Measurements from ENCODE around the gene DIP2C.

DIP2C gene

GRCh38 chr10:508726-509125, 180.7 kb downstream of the DIP2C start:
- TF ChIP-seq SUZ12 (IDR thresholded peaks at IDR 0.05): no peak
- TF ChIP-seq FOXK2 (IDR thresholded peaks at IDR 0.05): no peak
- ChIA-PET POLR2A (no interaction called here), CTCF (no interaction called here)
- DNase-seq (ENCODE audit: extremely low spot score): no peak

GRCh38 chr10:507908-508444, 181.5 kb downstream of the DIP2C start:
- TF ChIP-seq LEF1 (IDR thresholded peaks at IDR 0.05; ENCODE audit: borderline replicate concordance) (no peak), ELF4 (IDR thresholded peaks at IDR 0.05) (no peak), FOXA1 (IDR thresholded peaks at IDR 0.05) (no peak), BHLHE40 (IDR thresholded peaks at IDR 0.05; ENCODE audit: borderline replicate concordance) (no peak), HDGF (IDR thresholded peaks at IDR 0.05; ENCODE audit: borderline replicate concordance) (no peak), ZNF384 (IDR thresholded peaks at IDR 0.05) (no peak), NFRKB (IDR thresholded peaks at IDR 0.05) (no peak), FOXK2 (IDR thresholded peaks at IDR 0.05) (no peak), CTBP1 (IDR thresholded peaks at IDR 0.05; ENCODE audit: borderline replicate concordance) (no peak), L3MBTL2 (conservative IDR thresholded peaks at IDR 0.05) (no peak), TARDBP (IDR thresholded peaks at IDR 0.05) (no peak), FOXM1 (IDR thresholded peaks at IDR 0.05; ENCODE audit: borderline replicate concordance) (no peak), SUZ12 (IDR thresholded peaks at IDR 0.05) (no peak)
- TF ChIP-seq, protein P1, sequence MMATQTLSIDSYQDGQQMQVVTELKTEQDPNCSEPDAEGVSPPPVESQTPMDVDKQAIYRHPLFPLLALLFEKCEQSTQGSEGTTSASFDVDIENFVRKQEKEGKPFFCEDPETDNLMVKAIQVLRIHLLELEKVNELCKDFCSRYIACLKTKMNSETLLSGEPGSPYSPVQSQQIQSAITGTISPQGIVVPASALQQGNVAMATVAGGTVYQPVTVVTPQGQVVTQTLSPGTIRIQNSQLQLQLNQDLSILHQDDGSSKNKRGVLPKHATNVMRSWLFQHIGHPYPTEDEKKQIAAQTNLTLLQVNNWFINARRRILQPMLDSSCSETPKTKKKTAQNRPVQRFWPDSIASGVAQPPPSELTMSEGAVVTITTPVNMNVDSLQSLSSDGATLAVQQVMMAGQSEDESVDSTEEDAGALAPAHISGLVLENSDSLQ (IDR thresholded peaks at IDR 0.05): no peak
- CTCF ChIA-PET: no interaction called here
- no peak for DNase-seq (ENCODE audit: extremely low spot score)
- POLR2A ChIA-PET: no interaction called here

DNA sequence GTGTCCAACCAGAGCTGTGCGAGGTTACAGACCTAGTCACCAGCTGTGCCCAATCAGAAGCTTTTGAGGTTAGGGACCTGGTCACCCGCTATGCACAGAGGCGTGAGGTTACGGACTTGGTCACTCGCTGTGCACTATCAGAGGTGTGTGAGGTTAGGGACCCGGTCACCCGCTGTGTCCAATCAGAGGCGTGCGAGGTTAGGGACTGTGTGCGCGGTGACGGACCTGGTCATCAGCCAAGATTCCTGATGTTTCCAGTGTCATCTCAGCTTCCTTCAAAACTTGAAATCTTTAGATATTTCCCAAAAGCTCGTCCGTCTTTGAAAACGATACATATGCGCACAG, 182.1 kb downstream of the DIP2C start:
- CTCF ChIA-PET: no interaction called here
- POLR2A ChIA-PET: no interaction called here
- TF ChIP-seq ARNT (IDR thresholded peaks at IDR 0.05): no peak
- TF ChIP-seq L3MBTL2 (conservative IDR thresholded peaks at IDR 0.05): no peak
- TF ChIP-seq, protein P1 (IDR thresholded peaks at IDR 0.05): no peak
- no peak for TF ChIP-seq CTBP1 (IDR thresholded peaks at IDR 0.05; ENCODE audit: borderline replicate concordance)
- TF ChIP-seq LEF1 (IDR thresholded peaks at IDR 0.05; ENCODE audit: borderline replicate concordance): no peak
- TF ChIP-seq SUZ12 (IDR thresholded peaks at IDR 0.05): no peak
- TF ChIP-seq TARDBP (IDR thresholded peaks at IDR 0.05): no peak
- TF ChIP-seq NFRKB (IDR thresholded peaks at IDR 0.05): no peak
- no peak for TF ChIP-seq BHLHE40 (IDR thresholded peaks at IDR 0.05; ENCODE audit: borderline replicate concordance)
- TF ChIP-seq FOXK2 (IDR thresholded peaks at IDR 0.05): no peak
- TF ChIP-seq SP1 (IDR thresholded peaks at IDR 0.05): no peak
- no peak for DNase-seq (ENCODE audit: extremely low spot score)

GRCh38 chr10:506451-507354, 182.8 kb downstream of the DIP2C start:
- DNase-seq (ENCODE audit: extremely low spot score): no peak
- CTCF ChIA-PET: no interaction called here

DNA sequence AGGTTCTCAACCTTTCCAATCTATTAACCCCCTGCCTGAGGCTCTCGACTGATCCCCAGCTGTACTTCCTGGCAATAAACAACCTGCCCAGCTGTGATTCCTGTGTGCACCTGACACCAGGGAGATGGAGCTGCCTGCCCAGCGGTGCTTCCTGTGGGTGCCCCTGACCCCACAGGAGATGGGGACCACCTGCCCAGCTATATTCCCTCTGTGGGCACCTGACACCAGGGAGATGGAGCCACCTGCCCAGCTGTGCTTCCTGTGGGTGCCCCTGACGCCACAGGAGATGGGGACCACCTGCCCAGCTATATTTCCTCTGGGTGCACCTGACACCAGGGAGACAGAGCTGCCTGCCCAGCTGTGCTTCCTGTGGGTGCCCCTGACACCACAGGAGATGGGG, 184.0 kb downstream of the DIP2C start:
- POLR2A ChIA-PET: no interaction called here
- DNase-seq (ENCODE audit: extremely low spot score): no peak
- TF ChIP-seq FOXM1 (IDR thresholded peaks at IDR 0.05; ENCODE audit: borderline replicate concordance) (no peak), L3MBTL2 (conservative IDR thresholded peaks at IDR 0.05) (no peak), SP1 (IDR thresholded peaks at IDR 0.05) (no peak), LEF1 (IDR thresholded peaks at IDR 0.05; ENCODE audit: borderline replicate concordance) (no peak), HDGF (IDR thresholded peaks at IDR 0.05; ENCODE audit: borderline replicate concordance) (no peak), ELF4 (IDR thresholded peaks at IDR 0.05) (no peak), CTBP1 (IDR thresholded peaks at IDR 0.05; ENCODE audit: borderline replicate concordance) (no peak), NFRKB (IDR thresholded peaks at IDR 0.05) (no peak), TARDBP (IDR thresholded peaks at IDR 0.05) (no peak), BHLHE40 (IDR thresholded peaks at IDR 0.05; ENCODE audit: borderline replicate concordance) (no peak), FOXA1 (IDR thresholded peaks at IDR 0.05) (no peak), ZNF384 (IDR thresholded peaks at IDR 0.05) (no peak), FOXK2 (IDR thresholded peaks at IDR 0.05) (no peak), ARNT (IDR thresholded peaks at IDR 0.05) (no peak), SUZ12 (IDR thresholded peaks at IDR 0.05) (no peak)
- TF ChIP-seq, protein P1 (IDR thresholded peaks at IDR 0.05): no peak
- CTCF ChIA-PET: no interaction called here

More at GRCh38 chr10:506451-507354, 182.8 kb downstream of the DIP2C start:
- POLR2A ChIA-PET: no interaction called here
- TF ChIP-seq ZNF384 (IDR thresholded peaks at IDR 0.05): no peak
- TF ChIP-seq, protein P1 (IDR thresholded peaks at IDR 0.05): no peak
- TF ChIP-seq SUZ12 (IDR thresholded peaks at IDR 0.05): no peak
- no peak for TF ChIP-seq FOXK2 (IDR thresholded peaks at IDR 0.05)
- TF ChIP-seq ARNT (IDR thresholded peaks at IDR 0.05): no peak
- TF ChIP-seq ELF4 (IDR thresholded peaks at IDR 0.05): no peak
- TF ChIP-seq NFRKB (IDR thresholded peaks at IDR 0.05): no peak
- TF ChIP-seq CTBP1 (IDR thresholded peaks at IDR 0.05; ENCODE audit: borderline replicate concordance): no peak
- no peak for TF ChIP-seq FOXA1 (IDR thresholded peaks at IDR 0.05)
- TF ChIP-seq HDGF (IDR thresholded peaks at IDR 0.05; ENCODE audit: borderline replicate concordance): no peak
- no peak for TF ChIP-seq LEF1 (IDR thresholded peaks at IDR 0.05; ENCODE audit: borderline replicate concordance)
- no peak for TF ChIP-seq FOXM1 (IDR thresholded peaks at IDR 0.05; ENCODE audit: borderline replicate concordance)
- TF ChIP-seq SP1 (IDR thresholded peaks at IDR 0.05): no peak
- no peak for TF ChIP-seq L3MBTL2 (conservative IDR thresholded peaks at IDR 0.05)

Data from HEK293T (cell line).